LNCAP (cell line): ENCODE results near the gene MAVS.

Experiments used
- TF ChIP-seq, protein P1 (sequence below): fragments of 450-650 bp; IDR thresholded peaks from 2 replicates; pipeline ENCODE4 v1.5.1; 2017; ENCODE audit warnings: mild to moderate bottlenecking

MAVS gene

DNA sequence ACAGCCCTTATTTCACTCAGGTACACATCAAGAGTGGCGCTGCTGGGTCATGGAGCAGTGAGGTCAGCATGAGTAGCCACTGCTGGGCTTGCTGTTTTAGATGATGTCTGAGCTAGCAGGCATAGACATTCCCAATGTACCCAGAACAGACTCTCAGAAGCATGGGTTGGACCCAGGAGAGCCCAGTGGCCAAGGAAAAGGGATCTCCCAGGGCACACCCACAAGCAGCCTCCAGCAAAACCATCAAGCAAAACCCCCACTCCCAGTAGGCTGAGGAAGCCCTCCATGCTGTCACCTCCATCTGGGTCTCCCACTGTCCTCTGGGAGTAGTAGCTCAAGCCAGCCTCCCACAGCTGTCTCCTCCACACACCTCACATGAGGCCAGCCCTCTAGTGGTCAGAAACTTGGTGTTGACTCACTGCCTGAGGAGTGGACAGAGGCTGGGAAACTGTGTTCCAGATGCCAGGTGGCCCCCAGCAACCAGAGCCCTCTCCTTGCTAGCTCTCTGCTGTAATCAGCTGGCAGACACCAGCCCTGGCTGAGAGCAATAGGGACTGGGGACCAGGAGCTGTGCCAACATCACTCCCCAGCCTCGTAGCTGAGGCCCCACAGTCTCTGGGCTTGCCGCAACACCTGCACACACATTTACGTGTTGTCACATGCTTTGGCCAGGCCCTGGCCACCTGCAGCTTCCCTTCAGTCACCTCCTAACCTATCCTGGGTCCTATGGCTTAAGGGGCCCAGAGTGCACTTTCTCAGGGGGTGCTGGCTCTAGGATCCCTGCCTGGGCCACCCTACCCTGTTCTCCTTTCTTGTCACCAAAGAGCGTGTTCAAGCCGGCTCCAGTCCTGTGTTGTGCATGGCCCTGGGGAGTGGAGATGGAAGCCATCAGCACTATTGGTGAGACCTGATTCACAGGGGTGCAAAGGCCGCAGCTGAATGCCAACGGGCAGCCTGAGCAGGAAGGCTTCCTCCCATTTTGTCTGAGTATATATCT is 28.2 kb upstream of the MAVS start:
- TF ChIP-seq, protein P1, sequence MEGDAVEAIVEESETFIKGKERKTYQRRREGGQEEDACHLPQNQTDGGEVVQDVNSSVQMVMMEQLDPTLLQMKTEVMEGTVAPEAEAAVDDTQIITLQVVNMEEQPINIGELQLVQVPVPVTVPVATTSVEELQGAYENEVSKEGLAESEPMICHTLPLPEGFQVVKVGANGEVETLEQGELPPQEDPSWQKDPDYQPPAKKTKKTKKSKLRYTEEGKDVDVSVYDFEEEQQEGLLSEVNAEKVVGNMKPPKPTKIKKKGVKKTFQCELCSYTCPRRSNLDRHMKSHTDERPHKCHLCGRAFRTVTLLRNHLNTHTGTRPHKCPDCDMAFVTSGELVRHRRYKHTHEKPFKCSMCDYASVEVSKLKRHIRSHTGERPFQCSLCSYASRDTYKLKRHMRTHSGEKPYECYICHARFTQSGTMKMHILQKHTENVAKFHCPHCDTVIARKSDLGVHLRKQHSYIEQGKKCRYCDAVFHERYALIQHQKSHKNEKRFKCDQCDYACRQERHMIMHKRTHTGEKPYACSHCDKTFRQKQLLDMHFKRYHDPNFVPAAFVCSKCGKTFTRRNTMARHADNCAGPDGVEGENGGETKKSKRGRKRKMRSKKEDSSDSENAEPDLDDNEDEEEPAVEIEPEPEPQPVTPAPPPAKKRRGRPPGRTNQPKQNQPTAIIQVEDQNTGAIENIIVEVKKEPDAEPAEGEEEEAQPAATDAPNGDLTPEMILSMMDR, result peak; percentile 57

DNA sequence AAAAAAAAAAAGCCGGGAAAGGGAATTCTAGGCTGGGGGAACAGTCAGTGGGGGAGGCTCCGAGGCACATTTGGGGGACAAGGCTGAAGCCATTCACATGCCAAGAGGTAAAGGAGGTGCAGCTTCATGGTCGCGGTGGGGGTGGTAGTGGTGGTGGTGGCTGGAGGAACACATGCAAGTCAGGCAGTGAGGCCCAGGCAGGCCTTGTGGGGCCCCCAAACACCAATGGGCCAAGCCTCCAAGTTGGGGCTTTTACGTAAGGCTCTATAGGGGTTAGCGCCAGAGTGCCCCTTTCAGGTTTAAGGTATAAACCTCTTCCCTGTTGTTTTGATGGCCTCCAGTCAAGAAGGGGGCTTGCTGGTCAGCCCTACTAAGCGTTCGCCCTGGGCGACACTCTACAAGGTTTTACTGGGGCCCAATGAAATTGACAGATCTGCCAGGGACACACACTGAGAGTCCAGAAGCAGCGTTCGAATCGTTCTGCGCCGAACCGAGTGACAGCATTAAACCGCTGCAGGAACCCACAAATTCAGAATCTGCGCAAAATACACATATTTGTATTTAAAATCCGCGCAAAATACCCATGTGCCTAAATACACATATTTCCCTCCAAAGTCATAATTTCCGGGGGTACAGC is 27.1 kb upstream of the MAVS start:
- TF ChIP-seq, protein P1, result no peak

DNA sequence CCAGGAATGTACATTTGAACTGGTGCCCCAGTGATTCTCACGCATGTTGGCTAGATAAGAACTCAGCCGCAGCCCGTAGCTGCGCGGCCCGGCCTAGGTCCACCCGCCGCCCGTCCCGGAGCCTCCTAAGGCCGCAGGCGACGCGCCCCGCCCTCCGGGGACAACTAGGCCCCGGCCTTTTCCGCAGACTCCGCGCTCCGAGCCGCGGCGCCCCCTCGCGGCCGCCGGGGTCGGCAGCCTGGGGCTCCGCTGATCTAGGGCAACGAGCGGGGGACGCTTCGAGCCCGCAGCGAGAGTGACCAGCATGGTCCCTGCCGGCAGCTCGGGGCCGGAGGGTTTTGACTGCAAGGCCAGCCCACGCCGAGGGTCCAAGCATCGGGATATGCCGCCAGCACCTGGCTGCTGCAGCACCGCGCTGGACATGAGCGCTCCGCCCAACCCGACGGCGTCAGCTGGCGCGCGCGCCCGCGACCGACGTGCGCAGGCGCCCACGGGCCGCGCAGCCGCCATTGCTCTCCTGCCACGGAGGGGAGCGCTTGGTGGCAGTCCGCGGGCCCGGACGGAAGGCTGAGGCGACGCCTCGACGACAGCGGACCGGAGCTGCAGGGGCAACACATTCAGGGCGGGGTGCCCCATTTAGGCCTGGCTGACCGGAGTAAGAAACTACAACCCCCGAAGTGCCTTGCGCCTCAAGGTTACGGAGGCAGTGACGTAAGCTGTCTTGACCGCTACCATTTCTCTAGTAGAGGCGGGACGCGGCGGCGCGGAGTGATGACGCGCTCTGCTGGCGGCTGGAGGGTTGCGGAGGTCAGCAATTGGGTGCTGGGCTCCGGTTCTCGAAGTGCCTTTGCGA is 26.4 kb upstream of the MAVS start, which contains the start of gene AP5S1:
Gene AP5S1, plus strand, starts transcription at position 500 of the 853 bp plus-strand sequence. CDS start 1,571 bp downstream, outside the sequence.
- TF ChIP-seq, protein P1, result peak; percentile 100

DNA sequence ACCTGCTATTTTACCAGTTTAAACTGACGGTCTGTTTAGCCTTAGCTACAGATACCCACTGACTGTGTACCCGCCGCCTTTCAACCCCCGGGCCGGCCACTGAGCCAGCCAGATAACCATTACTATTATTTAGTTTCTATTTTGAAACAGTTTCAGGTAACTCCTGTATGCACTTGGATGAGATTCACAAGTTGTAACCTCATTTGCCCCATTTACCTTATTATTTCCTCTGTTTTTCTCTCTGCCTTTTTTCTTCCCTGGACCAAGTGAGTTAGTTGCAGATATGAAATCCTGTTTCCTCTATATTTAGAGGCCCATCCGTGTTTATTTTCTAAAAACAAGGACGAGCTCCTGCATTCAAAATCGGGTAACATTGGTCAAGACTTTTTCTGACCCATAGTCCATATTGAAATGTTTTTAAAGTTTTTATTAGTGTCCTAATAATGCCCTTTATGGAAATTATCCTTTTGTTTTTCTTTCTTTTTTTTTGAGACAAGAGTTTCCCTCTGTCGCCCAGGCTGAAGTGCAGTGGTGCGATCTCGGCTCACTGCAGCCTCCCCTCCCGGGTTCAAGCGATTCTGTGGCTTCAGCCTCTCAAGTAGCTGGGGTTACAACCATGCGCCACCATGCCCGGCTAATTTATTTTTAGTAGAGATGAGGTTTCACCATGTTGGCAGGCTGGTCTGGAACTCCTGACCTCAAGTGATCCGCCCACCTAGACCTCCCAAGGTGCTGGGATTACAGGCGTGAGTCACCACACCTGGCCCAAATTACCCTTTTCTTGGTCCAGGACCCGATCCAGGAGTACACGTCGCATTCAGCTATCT is 25.5 kb upstream of the MAVS start:
- TF ChIP-seq, protein P1, result no peak

DNA sequence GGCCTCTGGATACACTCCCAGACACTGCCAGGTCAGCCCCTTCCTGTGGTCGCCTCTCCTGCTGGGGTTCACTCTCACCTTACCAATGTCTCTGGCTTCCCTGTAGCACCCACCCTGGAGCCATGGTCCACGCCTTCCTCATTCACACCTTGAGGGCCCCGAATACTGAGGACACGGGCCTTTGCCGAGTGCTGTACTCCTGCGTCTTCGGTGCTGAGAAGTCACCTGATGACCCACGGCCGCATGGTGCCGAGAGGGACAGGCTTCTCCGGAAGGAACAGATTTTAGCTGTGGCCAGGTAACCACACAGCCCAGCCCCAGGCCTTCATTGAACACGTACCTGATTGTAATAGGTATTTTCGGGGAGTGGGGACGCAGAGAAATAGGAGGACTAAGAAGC is 24.6 kb upstream of the MAVS start:
- TF ChIP-seq, protein P1, result no peak

DNA sequence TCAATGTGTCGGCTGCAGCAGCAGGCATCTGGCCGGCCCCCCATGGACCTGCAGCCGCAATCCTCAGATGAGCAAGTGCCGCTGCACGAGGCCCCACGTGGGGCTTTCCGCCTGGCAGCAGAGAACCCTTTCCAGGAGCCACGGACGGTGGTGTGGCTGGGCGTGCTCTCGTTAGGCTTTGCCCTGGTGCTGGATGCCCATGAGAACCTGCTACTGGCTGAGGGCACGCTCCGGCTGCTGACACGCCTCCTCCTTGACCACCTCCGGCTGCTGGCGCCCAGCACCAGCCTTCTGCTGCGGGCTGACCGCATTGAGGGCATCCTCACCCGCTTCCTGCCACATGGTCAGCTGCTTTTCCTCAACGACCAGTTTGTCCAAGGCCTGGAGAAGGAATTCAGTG is 22.8 kb upstream of the MAVS start:
- TF ChIP-seq, protein P1, result no peak
